Neural cell (in vitro differentiated cells): ENCODE results near the gene ABAT. TPM values are rescaled to one million over a fixed set of nuclear protein-coding genes. Genes with fewer than 3 reads are reported as not detected.

Experiments
- H2AFZ ChIP-seq: fragments of 200-600, 300-800 bp; sonication (generic), shearing (Covaris generic); 2 replicates; pipeline ENCODE4 v1.6.0; 2014; ENCODE audit warnings: low read depth, mild to moderate bottlenecking, antibody characterized with exemption, low read length, moderate library complexity
- H3F3A ChIP-seq: fragments of 200-600 bp; shearing (Covaris generic); 2 replicates; pipeline ENCODE4 v1.6.1; 2016; ENCODE audit warnings: mild to moderate bottlenecking, moderate library complexity, mixed read lengths, antibody characterized with exemption, low read length; ENCODE audit not compliant: insufficient read depth, poor library complexity, severe bottlenecking
- H3K27ac ChIP-seq: fragments of 200-600, 300-800 bp; sonication (generic), shearing (Covaris generic); 2 replicates; pipeline ENCODE4 v1.5.1; 2014; ENCODE audit warnings: mild to moderate bottlenecking, low read length, moderate library complexity
- H3K27me3 ChIP-seq: fragments of 300-800, 200-600 bp; sonication (generic), shearing (Covaris generic); 2 replicates; pipeline ENCODE4 v1.6.0; 2014; ENCODE audit warnings: mild to moderate bottlenecking, low read depth, low read length, moderate library complexity; ENCODE audit not compliant: insufficient read depth
- H3K36me3 ChIP-seq: fragments of 300-800, 200-600 bp; sonication (generic), shearing (Covaris generic); 2 replicates; pipeline ENCODE4 v1.5.1; 2014; ENCODE audit warnings: mild to moderate bottlenecking, antibody characterized with exemption, low read length, moderate library complexity; ENCODE audit not compliant: insufficient read depth
- H3K4me2 ChIP-seq: fragments of 300-800, 200-600 bp; sonication (generic), shearing (Covaris generic); 2 replicates; pipeline ENCODE4 v1.6.0; 2014; ENCODE audit warnings: mild to moderate bottlenecking, low read length
- H3K4me3 ChIP-seq: fragments of 300-800, 200-600 bp; sonication (generic), shearing (Covaris generic); 2 replicates; pipeline ENCODE4 v1.5.1; 2014; ENCODE audit warnings: mild to moderate bottlenecking, low read length, moderate library complexity
- H3K79me2 ChIP-seq: fragments of 200-600 bp; shearing (Covaris generic); replicated peaks from 2 replicates; pipeline ENCODE4 v1.6.0; 2014; ENCODE audit warnings: mild to moderate bottlenecking, low read length, moderate library complexity; ENCODE audit not compliant: insufficient read depth
- H3K9ac ChIP-seq: fragments of 300-800, 200-600 bp; sonication (generic), shearing (Covaris generic); 2 replicates; pipeline ENCODE4 v1.6.1; 2016; ENCODE audit warnings: mild to moderate bottlenecking, low read length, mixed read lengths
- H3K9me2 ChIP-seq: fragments of 200-600 bp; shearing (Covaris generic); 2 replicates; pipeline ENCODE4 v1.6.1; 2016; ENCODE audit warnings: mild to moderate bottlenecking, low read length, mixed read lengths; ENCODE audit not compliant: insufficient read depth
- H3K9me3 ChIP-seq: fragments of 200-600, 300-800 bp; sonication (generic), shearing (Covaris generic); 2 replicates; pipeline ENCODE4 v1.6.1; 2016; ENCODE audit warnings: mild to moderate bottlenecking, mixed run types, low read length, moderate library complexity, mixed read lengths
- H4K20me1 ChIP-seq: fragments of 200-600 bp; shearing (Covaris generic); 2 replicates; pipeline ENCODE4 v1.6.1; 2016; ENCODE audit warnings: mild to moderate bottlenecking, mixed run types; ENCODE audit not compliant: insufficient read depth
- EP300 ChIP-seq: fragments of 450-650 bp; conservative IDR thresholded peaks from 2 replicates; pipeline ENCODE4 v1.6.1; 2014; ENCODE audit warnings: antibody characterized with exemption, mild to moderate bottlenecking, moderate library complexity; ENCODE audit not compliant: poor library complexity, severe bottlenecking
- EZH2 ChIP-seq: fragments of 200-600, 300-800 bp; shearing (Covaris generic), sonication (generic); IDR thresholded peaks from 2 replicates; pipeline ENCODE4 v1.6.1; 2014; ENCODE audit warnings: antibody characterized with exemption, low read length, borderline replicate concordance, mild to moderate bottlenecking; ENCODE audit not compliant: insufficient read depth, poor library complexity, severe bottlenecking
- MXI1 ChIP-seq: fragments of 450-650 bp; conservative IDR thresholded peaks from 2 replicates; pipeline ENCODE4 v1.6.1; 2014; ENCODE audit warnings: antibody characterized with exemption, mild to moderate bottlenecking; ENCODE audit not compliant: poor library complexity, severe bottlenecking
- POLR2AphosphoS5 ChIP-seq: IDR thresholded peaks from 2 replicates; pipeline ENCODE4 v1.6.1; 2012
- RAD21 ChIP-seq: fragments of 450-650 bp; conservative IDR thresholded peaks from 2 replicates; pipeline ENCODE4 v1.6.1; 2014; ENCODE audit warnings: antibody characterized with exemption, mild to moderate bottlenecking, moderate library complexity
- SMC3 ChIP-seq: fragments of 450-650 bp; conservative IDR thresholded peaks from 2 replicates; pipeline ENCODE4 v1.6.1; 2014; ENCODE audit warnings: antibody characterized with exemption, mild to moderate bottlenecking, moderate library complexity; ENCODE audit not compliant: poor library complexity
- TAF1 ChIP-seq: IDR thresholded peaks from 2 replicates; pipeline ENCODE4 v1.6.1; 2012; ENCODE audit warnings: low read depth
- polyA plus RNA-seq: library from polyadenylated mRNA; depleted of rRNA; stranded (reverse); fragments of >200 nt; gene quantifications from 2 replicates; pipeline ENCODE4 v1.2.3, GENCODE V29; 2014
- TF ChIP-seq, protein P1 (sequence below): IDR thresholded peaks from 2 replicates; pipeline ENCODE4 v1.6.1; 2012; ENCODE audit warnings: borderline replicate concordance
- TF ChIP-seq, protein P2 (sequence below): fragments of 450-650 bp; IDR thresholded peaks from 2 replicates; pipeline ENCODE4 v1.5.1; 2014; ENCODE audit warnings: antibody characterized with exemption, mild to moderate bottlenecking, moderate library complexity; ENCODE audit not compliant: poor library complexity, severe bottlenecking

ABAT gene
- polyA plus RNA-seq, 1 donor from 2014 or later, result 125 TPM

- H4K20me1 ChIP-seq, result no peaks in the 10 kb centered on the region
- TF ChIP-seq EP300, result no peak
- TF ChIP-seq, protein P1, sequence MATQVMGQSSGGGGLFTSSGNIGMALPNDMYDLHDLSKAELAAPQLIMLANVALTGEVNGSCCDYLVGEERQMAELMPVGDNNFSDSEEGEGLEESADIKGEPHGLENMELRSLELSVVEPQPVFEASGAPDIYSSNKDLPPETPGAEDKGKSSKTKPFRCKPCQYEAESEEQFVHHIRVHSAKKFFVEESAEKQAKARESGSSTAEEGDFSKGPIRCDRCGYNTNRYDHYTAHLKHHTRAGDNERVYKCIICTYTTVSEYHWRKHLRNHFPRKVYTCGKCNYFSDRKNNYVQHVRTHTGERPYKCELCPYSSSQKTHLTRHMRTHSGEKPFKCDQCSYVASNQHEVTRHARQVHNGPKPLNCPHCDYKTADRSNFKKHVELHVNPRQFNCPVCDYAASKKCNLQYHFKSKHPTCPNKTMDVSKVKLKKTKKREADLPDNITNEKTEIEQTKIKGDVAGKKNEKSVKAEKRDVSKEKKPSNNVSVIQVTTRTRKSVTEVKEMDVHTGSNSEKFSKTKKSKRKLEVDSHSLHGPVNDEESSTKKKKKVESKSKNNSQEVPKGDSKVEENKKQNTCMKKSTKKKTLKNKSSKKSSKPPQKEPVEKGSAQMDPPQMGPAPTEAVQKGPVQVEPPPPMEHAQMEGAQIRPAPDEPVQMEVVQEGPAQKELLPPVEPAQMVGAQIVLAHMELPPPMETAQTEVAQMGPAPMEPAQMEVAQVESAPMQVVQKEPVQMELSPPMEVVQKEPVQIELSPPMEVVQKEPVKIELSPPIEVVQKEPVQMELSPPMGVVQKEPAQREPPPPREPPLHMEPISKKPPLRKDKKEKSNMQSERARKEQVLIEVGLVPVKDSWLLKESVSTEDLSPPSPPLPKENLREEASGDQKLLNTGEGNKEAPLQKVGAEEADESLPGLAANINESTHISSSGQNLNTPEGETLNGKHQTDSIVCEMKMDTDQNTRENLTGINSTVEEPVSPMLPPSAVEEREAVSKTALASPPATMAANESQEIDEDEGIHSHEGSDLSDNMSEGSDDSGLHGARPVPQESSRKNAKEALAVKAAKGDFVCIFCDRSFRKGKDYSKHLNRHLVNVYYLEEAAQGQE, result no peak
- no peak for TF ChIP-seq EZH2
- TF ChIP-seq SMC3, result no peak
- TF ChIP-seq POLR2AphosphoS5, result no peak
- TF ChIP-seq MXI1, result no peak
- no peak for TF ChIP-seq RAD21
- TF ChIP-seq, protein P2, sequence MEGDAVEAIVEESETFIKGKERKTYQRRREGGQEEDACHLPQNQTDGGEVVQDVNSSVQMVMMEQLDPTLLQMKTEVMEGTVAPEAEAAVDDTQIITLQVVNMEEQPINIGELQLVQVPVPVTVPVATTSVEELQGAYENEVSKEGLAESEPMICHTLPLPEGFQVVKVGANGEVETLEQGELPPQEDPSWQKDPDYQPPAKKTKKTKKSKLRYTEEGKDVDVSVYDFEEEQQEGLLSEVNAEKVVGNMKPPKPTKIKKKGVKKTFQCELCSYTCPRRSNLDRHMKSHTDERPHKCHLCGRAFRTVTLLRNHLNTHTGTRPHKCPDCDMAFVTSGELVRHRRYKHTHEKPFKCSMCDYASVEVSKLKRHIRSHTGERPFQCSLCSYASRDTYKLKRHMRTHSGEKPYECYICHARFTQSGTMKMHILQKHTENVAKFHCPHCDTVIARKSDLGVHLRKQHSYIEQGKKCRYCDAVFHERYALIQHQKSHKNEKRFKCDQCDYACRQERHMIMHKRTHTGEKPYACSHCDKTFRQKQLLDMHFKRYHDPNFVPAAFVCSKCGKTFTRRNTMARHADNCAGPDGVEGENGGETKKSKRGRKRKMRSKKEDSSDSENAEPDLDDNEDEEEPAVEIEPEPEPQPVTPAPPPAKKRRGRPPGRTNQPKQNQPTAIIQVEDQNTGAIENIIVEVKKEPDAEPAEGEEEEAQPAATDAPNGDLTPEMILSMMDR, result no peak
- H3K9ac ChIP-seq, result no peak overlapping the region
- no peaks in the 10 kb centered on the region for H3F3A ChIP-seq
- H2AFZ ChIP-seq, result no peak overlapping the region
- H3K9me3 ChIP-seq, result no peaks in the 10 kb centered on the region
- H3K27me3 ChIP-seq, result no peaks in the 10 kb centered on the region
- no peak overlapping the region for H3K27ac ChIP-seq
- H3K9me2 ChIP-seq, result no peaks in the 10 kb centered on the region
- peaks cover 32% of the 10 kb centered on the region for H3K79me2 ChIP-seq
- H3K4me2 ChIP-seq, result no peak overlapping the region
- no peaks in the 10 kb centered on the region for H3K36me3 ChIP-seq
- no peak overlapping the region for H3K4me3 ChIP-seq
These were observed 53.6 kb downstream of the ABAT start for GRCh38 chr16:8727857-8728618.

DNA sequence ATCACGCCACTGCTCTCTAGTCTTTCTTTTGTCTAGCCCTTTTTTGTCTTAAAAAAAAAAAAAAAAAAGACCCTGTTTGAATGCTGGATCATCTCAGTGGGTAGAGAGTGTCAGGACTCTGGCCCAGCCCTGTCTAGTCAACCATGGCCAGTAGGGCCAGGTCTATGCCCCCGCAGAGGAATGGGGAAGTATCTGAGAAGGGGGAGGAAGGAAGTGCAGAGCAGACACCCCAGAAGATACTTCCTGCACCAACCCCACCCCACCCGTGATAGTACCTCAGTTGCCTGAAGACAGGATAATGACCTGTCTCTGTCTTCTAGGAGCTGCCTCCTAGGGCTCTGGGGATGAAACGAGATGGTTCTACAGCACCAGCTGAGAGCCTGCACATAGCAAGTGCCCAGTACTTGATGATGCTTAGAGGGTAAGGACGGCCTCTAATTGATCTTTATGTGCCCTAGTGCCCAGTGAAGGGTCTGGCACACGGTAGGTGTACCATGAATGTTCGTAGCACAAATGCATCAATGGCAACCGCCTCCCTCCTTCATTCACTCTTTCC is 55.4 kb downstream of the ABAT start:
- Histone ChIP-seq H3K4me2 (no peak overlapping the region), H3F3A (no peaks in the 10 kb centered on the region), H3K27ac (no peak overlapping the region), H3K36me3 (peaks cover 5% of the 10 kb centered on the region), H3K27me3 (no peaks in the 10 kb centered on the region), H3K9me3 (no peaks in the 10 kb centered on the region), H3K79me2 (peaks cover 30% of the 10 kb centered on the region), H3K9me2 (no peaks in the 10 kb centered on the region), H3K9ac (no peak overlapping the region), H3K4me3 (no peak overlapping the region), H4K20me1 (no peaks in the 10 kb centered on the region), H2AFZ (no peak overlapping the region)
- no peak for TF ChIP-seq TAF1
- TF ChIP-seq, protein P2, result no peak
- TF ChIP-seq EZH2, result no peak
- TF ChIP-seq, protein P1, result no peak
- TF ChIP-seq RAD21, result no peak
- TF ChIP-seq POLR2AphosphoS5, result no peak
- no peak for TF ChIP-seq EP300
- TF ChIP-seq MXI1, result no peak
- TF ChIP-seq SMC3, result no peak
